HG03135 (cell line): ENCODE results near the gene DENND1A.

Source experiments
- ATAC-seq: cut with Tn5 transposase; IDR thresholded peaks from one replicate; pipeline ENCODE4 v1.9.1; 2021; ENCODE audit warnings: mild to moderate bottlenecking, moderate library complexity; ENCODE audit not compliant: unreplicated experiment

Gene DENND1A

DNA sequence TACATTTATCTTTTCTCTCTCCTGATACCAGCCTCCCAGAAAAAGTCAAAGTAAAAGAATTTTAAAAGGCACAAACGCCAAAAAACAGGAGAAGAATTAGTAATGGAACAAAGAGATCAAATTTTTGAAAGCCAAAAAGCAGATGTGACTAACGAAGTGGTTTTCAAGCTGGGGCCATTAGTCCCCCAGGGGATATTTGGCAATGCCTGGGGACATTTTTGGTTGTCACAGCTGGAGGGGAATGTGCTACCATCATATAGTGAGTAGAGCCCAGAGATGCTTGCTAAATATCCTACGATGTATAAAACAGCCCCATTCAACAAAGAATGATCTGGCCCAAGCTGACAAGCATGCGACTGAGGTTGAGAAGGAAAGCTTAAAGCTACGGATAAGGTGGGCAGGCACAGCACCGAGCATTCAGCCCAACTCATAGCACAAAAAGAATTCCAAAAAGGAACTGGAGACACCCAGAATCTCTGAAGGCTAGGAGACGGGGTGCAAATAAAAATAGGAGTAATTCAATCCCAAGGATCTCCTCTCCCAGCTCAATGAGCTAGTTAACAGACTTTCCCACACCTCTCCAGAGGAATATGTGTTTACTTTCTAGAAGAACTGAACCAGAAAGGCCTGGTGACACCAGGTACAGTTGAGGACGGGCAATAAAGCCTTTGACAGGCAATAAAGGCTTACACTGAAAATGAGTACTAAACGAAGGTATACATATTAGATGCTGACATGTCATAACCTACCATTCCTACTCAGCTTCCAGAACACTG, 269.0 kb downstream of the DENND1A start:
- no peak for ATAC-seq

DNA sequence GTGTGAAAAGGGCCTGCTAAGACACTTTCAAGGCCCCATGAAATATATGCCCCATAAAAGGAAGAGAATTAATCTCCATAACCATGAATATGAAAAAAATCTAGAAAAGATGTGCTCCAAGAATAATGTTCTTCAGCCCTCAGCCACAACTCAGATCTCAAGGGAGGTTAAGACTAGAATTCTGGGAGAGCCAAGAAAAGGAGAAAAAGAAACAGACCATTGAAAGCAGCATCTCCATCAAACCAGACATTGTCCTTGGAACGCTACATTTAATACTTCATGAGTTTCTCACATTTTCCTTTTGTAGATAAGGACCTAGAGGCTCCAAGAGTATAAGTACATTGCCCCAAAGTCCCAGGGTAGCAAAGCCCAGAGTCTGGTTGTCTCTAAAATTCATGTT, 270.6 kb downstream of the DENND1A start:
- no peak for ATAC-seq

DNA sequence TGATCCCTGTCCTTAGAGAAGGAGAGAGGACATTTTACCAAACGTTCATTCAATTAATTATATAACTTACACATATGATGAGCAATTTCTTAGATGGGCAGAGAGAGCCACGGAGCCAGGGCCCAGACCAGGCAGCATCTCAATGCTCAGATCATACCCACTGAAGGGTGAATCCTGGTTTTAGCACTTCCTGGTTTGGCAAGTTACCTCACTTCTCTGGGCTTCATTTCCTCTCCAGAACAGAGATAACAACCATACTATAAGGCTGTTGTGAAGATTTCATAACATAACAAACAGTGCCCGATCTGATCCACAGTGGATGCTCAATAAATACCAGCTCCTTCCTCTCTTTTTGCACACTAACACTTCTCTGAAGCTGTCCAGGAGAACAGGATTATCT, 271.1 kb downstream of the DENND1A start:
- ATAC-seq, result no peak

DNA sequence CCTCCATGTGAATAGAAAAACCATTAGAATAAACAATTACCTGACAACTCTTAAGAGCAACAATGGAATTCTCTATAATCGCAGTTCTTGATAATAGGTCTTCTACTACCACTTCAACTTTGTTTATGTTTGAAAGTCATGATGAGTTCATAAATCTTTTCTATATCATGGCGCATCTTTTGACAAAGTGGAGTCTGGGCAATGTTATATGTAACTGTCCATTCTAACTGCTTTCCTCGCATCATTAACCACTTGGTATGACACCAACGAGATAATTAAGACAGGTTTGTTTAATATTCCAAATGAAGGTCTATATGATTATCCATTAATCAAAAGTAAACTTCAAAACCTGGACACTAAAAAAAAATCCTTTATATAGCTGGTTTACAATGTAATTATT, 272.0 kb downstream of the DENND1A start:
- no peak for ATAC-seq

DNA sequence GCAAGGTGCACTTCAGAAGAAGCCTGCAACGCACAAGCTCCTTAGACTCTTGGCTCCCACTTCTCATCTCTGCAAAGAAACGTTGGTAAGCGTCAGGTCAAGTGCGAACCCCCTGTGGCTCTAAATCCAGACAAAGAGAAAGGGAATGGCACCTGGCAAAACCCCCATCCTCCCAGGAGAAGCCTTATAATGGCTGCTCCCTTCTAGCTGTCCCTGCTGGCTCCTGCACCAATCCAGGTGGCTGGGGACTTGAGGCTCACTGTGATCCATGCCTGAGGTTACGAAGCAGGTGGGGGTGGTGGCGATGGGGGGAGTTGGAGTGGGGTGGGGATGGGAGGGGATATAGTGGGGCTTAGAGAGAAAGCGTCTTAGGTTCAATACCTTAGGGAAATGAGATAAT, 272.8 kb downstream of the DENND1A start:
- ATAC-seq, result no peak

DNA sequence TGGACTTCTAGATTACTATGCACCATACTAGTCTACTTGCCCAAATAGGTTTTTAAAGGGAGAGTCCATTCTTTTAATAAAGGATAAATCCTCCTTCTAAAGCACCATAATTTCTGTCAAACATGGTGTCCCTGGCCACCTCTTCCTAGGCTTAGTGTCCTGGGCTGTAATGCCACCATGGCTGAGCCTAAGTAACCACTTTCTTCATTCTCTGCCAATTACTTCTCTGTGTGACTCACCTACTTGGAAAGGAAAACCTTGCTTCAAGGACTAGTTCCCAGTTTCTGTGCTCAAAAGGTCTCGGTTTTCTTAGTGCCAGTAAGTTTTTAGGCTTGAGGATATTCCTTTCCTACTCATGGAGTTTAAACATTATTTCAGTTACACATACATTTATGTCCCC, 273.4 kb downstream of the DENND1A start:
- ATAC-seq, result no peak

DNA sequence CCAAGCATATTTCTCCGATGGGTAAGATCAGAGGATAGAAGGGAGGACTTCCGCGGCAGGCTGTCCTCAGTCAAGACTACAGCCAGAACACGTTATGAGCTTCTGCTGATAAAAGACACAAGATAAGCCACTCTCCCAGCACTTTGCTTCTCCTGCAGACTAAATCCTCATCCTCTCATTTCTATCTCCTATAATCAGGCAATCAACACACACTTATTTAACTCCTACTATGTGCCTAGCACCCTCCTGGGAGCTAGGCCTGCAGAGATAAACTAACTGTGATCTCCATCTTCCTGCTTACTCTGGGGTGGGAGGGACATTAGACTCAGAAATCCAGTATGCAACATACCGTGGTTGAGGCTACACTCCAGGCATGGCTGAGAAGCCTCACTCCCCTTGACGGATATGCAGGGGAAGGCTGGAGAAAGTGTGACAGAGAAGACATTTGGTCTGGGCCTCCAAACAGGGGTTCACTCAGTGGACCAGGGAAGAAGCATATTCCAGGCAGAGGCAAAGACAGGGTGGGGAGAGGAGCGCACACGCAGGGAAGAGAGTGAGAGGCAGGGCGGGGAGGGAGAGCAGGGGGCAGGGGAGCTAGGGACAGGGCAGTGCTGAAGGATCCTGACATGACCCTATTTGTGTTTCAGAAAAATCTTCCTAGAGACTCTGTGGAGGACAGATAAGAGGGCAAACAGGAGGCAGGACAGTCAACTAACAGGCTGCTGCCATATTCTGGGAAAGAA, 274.1 kb downstream of the DENND1A start:
- no peak for ATAC-seq

DNA sequence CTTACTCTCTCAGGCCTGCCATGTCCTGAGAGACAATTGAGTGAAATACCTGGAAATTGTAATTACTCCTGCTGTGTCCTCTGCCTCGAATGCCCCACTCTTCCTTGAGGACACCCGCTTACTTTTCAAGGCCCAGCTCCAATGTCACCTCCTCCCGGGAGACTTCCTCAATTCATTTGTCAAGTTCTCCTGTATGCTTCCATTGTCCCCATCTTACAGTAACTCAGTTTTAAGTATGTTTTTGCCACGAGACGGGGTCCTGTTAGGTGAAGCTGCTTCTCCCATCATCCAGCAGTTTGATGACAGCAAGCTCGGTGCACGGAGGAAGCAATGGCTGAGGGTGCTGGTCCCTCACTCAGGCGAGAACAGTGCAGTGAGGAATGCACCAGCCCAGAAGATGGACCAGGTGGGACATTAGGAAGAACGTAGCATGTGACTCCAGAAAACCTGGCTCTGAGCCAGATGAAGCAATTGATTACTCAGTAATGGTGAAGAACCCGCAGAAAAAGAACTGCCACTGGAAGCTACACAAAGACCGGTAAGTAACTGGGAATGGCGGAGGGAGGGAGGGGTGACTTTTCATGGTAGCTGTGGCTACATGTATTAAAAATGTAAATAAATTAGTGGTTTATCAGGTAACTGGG, 274.8 kb downstream of the DENND1A start:
- no peak for ATAC-seq

DNA sequence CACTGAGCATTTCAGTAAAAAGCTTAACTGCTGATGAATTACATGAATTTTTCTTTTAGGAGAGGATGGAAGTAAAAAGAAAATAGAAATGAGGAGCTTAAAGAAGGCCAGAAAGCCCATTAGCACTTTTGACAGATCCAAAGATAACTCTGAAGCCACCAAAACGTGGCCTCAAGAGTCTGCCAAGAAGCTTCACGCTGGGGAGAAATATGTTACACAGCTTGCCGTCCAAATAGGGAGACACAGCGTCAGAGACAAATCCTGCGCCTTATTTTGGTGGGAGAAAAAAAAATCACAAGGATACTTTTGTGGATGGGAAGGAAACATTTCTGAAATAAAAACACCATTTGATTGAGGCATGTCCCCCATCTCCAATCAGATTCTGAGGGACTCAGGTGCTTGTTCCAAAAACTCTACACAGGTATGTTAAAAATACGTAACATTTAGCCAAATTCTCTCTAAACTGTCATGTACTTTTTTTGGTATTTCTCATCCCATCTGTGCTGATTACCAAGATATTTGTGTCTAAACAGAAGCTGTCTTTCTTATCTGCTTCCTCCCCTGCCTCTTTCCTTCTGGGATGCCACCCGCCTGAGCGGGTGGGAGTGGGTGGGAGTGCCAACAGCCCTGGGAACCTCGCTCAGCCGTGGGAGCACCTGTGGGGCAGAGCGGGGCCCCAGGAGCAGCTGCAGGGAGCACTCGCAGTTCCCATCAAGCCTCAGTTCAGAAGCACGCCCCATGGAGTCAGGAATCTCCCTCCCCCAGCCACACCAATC, 275.5 kb downstream of the DENND1A start:
- no peak for ATAC-seq

DNA sequence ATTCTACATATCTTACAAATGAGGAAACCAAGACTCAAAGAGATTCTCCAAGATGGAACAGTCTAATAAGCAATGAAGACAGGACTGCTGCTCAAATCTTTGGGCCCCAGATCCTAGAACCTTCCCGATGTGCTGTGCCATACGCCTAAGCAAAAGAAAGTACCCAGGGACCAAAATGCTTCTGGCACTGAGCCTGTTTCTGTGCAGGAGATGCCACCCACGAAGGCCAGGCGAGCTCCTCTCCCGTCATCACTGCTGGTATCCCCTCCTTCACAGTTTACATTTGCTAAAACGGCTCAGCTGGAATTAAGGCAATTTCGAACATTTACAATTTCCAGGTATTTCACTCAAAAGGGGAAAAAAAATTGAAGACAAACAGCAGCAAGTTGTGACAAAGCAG, 277.5 kb downstream of the DENND1A start:
- ATAC-seq, result no peak

DNA sequence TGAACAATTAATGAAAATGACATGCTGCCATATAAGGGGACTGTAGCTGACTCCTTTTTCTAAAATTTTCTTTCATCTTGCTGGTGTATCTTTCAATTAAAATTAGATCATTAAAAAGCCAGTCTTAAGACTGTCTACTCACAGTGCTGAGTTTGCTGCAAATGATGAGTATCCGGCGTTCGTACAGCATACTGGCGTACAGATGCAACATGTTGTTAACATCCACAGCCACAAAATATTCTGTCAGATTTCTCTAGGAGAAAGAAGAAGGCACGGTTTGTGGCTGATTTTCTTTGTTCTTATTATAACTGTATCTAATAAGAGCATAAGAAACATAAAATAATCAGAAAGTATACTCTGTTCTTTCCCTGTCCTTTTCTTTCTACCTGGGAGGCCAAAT, 278.1 kb downstream of the DENND1A start:
- no peak for ATAC-seq

DNA sequence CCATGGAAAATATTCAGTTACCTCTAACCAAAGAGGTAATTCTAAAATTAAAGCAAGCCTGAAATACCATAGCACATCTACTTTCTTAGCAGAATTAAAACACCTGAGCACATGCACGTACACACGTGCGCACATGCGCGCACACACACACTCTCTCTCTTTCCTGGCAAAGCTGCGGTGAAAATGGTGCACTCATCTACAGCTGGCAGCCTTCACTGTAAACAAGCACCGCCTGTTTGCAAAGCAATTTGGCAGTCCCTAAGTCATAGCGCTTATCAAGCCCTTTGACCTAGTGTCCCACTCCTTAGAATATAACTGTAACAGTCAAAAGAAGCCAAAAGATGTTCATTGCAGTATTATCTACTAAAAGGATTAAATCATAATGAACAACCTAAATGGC, 278.7 kb downstream of the DENND1A start:
- ATAC-seq, result no peak

DNA sequence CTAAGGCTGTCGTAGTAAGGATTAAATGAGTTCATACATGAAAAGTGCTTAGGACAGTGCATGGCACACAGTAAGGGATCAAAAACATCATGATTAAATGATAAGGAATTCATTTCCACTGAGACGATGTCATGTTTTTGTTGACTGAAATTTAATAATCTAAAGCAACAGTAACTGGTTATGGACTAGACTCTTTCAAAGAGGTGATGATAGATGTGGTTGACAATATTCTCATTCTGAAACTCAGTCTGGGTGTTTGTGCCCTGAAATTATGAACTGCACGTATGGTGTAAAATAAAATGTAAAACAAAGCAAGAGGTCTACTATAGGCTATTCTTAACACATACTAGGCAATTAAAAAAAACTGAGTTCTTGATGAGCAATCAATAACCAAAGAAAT, 280.0 kb downstream of the DENND1A start:
- ATAC-seq, result no peak

DNA sequence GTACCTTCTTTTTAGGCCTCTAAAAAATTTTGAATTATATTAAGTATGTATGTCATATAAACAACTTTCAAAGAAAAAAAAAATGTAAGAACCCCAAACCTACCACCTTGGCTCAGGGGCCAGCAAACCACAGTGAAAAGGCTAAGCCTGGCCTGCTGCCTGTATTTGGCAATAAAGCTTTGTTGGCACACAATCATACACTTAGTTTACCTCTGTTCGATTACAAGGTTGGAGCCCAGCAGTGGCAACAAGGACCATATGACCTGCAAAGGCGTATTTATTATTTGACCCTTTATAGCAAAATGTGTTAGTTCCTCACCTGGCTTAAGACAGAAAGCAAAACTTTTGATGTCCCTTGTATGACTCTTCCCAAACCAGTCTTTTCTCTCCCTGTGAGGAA, 282.8 kb downstream of the DENND1A start:
- ATAC-seq, result no peak

DNA sequence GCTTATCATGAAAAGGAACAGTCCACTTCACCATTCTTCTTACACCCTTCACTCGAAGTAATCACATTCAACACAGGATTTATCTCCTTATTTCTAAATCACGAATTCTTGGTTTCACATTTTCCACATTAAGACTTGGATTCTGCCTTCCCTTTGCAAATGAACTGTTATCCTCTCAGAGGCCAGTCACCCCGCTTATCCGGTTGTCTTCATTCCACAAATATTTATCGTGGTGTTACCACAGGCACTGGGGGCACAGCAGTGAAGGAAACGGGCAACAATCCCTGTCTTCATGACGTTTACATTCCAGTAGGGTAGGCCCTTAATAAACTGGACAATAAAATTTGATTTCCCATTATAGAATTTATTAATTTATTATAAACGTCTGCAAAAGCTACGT, 284.2 kb downstream of the DENND1A start:
- ATAC-seq, result no peak

DNA sequence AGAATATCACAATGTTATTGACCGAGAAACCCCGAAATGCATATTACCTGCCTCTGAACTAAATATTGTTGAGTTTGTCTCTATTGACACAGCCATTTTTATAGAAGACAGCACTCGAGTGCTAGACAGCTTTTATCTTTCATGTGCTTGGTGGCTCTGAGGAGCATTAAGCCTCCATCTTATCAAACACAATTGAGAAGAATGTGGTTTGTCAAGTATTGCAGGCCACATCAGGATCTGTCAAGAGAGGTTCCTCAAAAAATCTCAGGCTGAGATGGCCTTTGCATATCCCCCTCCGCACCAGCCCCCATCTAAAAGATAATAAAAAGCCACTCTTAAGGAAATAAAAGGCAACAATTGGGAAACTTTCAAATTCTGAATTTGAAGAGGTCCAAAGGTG, 284.8 kb downstream of the DENND1A start:
- no peak for ATAC-seq

DNA sequence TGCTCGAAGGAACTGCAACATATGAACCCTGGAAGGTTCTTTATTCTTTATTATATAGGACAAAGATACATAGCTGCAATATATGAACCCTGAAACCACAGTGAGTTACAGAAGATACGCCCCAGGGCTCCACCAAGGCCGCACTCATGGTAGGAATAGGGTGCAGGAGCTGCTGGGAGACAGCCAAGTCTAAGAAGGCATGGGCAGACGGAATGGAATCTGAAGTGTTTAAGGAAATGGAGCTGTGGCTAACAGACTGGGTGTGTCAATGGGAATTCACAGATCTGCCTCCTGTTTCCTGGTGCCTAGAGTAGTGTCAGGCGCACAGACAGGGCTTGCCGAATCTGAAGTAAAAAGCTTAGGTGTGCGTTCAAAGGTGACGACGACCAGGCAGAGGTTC, 286.4 kb downstream of the DENND1A start:
- no peak for ATAC-seq

DNA sequence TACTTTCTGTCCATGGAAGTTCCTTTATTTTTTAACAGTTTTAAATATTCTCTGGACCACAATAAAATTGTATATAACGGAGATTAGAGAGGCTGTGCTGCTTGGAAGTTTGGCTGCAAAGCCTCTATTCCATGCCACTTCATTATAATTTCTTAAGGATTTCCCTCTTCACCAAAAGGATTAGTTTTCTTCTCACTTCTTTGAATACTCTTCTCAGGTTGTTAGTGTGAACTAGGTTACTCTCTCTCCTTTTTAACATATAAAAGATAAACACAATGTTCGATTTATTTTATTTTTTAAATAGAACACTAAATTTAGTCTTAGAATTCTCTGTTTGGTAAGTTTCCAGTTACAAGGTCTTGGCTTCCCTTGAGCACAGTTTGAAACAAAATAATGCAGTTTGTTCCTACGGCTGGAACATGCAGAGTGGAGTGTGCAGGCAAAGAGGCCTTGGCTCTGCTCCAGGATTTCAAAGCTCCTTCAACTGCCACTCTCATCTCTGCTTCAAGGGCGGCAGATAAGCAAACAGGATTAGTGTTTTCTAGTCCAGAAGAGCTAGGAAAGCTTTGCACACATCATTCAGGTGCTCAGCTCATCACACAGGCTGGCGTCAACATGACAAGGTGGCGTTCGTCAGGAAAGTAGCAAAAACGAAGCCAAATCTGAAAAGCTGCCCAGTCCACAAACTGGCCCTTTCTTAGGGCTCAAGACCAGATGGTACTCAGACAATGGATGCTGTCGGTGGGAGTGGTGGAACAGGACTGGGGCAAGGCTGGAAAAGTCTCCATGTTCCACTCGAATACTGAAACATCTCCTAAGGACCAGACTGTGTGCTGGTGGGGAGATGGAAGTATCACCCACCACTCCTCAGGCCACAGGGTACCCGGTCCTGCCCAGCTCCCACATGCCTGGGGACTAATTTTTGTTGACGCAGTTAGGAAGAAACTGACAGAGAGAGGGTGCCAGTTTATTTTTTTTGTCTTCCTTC, 287.3 kb downstream of the DENND1A start:
- ATAC-seq, result no peak

DNA sequence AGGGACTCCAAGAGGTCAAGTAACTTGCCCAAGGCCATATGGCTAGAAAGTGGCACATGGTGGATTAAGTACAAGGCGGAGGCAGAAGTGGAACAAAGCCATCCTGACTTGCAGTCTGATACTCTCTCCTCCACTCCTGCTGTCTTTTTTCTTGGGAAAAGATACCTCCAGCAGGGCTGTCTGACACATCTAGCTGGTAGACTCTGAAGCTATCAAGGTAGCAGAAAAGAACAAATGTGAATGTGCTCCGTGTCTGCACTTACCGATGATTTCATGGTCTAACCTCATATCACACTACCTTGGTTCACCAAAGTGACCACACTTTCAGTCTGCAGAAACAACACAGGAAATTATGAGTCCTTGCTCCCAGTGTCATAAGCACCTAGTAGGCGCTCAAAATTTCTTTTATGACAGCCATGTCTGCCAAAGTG, 289.1 kb downstream of the DENND1A start:
- no peak for ATAC-seq

DNA sequence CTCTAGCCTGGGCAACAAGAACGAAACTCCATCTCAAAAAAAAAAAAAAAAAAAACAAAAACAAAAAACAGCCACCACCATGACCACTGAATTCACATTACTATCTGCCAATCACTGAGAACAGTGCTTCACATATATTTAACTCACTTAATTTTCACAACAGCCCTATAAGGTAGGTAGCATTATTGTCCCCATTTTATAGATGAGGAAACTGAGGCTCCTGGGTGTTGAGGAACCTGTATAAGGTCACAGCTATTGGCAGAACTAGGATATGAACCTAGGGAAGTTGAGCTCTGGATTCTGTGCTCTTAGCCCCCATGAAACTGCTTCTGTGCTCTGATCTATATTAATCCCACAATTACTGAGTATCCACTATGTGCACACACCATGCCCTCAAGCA, 290.2 kb downstream of the DENND1A start:
- no peak for ATAC-seq
